ENCODE data around the gene PLEK.

DNA sequence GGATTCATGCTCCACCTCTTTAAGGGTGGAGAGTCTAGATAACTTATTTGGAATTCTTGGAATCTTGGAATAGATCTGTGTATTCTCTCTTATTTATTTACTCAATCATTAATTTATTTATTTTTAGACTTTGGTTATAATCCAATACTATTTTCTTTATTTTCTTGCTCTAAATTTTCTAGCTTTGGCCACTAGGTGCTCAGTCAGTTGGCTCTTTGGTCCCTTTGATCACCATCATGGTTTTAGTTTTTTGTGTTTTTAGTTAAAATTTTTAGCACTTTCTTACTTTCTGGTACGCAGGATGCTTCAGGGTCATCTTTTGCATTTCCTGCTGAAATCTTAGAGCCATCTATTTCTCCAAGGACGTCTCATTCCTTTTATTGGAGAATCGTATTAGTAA is 5.2 kb upstream of the PLEK start:
- TF ChIP-seq, protein P1, sequence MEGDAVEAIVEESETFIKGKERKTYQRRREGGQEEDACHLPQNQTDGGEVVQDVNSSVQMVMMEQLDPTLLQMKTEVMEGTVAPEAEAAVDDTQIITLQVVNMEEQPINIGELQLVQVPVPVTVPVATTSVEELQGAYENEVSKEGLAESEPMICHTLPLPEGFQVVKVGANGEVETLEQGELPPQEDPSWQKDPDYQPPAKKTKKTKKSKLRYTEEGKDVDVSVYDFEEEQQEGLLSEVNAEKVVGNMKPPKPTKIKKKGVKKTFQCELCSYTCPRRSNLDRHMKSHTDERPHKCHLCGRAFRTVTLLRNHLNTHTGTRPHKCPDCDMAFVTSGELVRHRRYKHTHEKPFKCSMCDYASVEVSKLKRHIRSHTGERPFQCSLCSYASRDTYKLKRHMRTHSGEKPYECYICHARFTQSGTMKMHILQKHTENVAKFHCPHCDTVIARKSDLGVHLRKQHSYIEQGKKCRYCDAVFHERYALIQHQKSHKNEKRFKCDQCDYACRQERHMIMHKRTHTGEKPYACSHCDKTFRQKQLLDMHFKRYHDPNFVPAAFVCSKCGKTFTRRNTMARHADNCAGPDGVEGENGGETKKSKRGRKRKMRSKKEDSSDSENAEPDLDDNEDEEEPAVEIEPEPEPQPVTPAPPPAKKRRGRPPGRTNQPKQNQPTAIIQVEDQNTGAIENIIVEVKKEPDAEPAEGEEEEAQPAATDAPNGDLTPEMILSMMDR (tag by site-specific recombination; IDR thresholded peaks at IDR 0.05) = no peak
- no peak for TF ChIP-seq GLI2 (tag by site-specific recombination; IDR thresholded peaks at IDR 0.05; ENCODE audit: borderline replicate concordance, low read depth)
- no peak for TF ChIP-seq ZNF561 (tag by site-specific recombination; IDR thresholded peaks at IDR 0.05; ENCODE audit: borderline replicate concordance)
- no peak for TF ChIP-seq PBX3 (CRISPR knock-in tag; IDR thresholded peaks at IDR 0.05)
- TF ChIP-seq ZNF23 (tag by site-specific recombination; IDR thresholded peaks at IDR 0.05; ENCODE audit: borderline replicate concordance) = no peak
- TF ChIP-seq ZNF670 (tag by site-specific recombination; IDR thresholded peaks at IDR 0.05; ENCODE audit: low read depth) = no peak
- no peak for TF ChIP-seq ATF2 (tag by site-specific recombination; IDR thresholded peaks at IDR 0.05; ENCODE audit: low read depth)
- TF ChIP-seq ZNF830 (tag by site-specific recombination; IDR thresholded peaks at IDR 0.05; ENCODE audit: low read depth) = no peak
- TF ChIP-seq ZNF138 (tag by site-specific recombination; IDR thresholded peaks at IDR 0.05; ENCODE audit: borderline replicate concordance) = no peak
- no peak for TF ChIP-seq ZNF610 (tag by site-specific recombination; IDR thresholded peaks at IDR 0.05; ENCODE audit: borderline replicate concordance)
- TF ChIP-seq REPIN1 (tag by site-specific recombination; IDR thresholded peaks at IDR 0.05; ENCODE audit: low read depth) = no peak

All from HEK293 (cell line).